Liver (tissue), 9 donors: ENCODE measurements around the gene LILRA6. TPM values are rescaled to one million over a fixed set of nuclear protein-coding genes. Genes with fewer than 3 reads are reported as not detected.

Experiments
- DNase-seq: peaks from one replicate; pipeline ENCODE4 v3.0.0-alpha.2; 2017; ENCODE audit warnings: low spot score
- H3K27ac ChIP-seq, 2 donors: one replicate each; pipeline ENCODE4 v1.7.0; 2013; ENCODE audit warnings: inconsistent platforms in 2 of 2, low read length in 2 of 2, control low read depth in 1 of 2, low read depth in 1 of 2, mild to moderate bottlenecking in 1 of 2
- H3K27me3 ChIP-seq, 4 donors: one replicate each; pipeline versions ENCODE4 v1.6.1 to v1.7.0; 2013; ENCODE audit warnings: low read length in 3 of 4, inconsistent platforms in 1 of 4, mild to moderate bottlenecking in 1 of 4, moderate library complexity in 1 of 4; ENCODE audit not compliant: control insufficient read depth in 4 of 4, insufficient read depth in 4 of 4
- H3K36me3 ChIP-seq, 4 donors: one replicate each; pipeline versions ENCODE4 v1.6.1 to v1.7.0; 2013; ENCODE audit warnings: low read length in 3 of 4, mild to moderate bottlenecking in 3 of 4, low read depth in 1 of 4, moderate library complexity in 1 of 4; ENCODE audit not compliant: control insufficient read depth in 4 of 4, insufficient read depth in 3 of 4
- H3K4me1 ChIP-seq, 4 donors: one replicate each; pipeline versions ENCODE4 v1.6.1 to v1.7.0; 2013; ENCODE audit warnings: low read length in 3 of 4, mild to moderate bottlenecking in 3 of 4, moderate library complexity in 1 of 4; ENCODE audit not compliant: control insufficient read depth in 4 of 4, insufficient read depth in 4 of 4
- H3K4me3 ChIP-seq, 3 donors: one replicate each; pipeline versions ENCODE4 v1.6.1 to v1.7.0; 2013; ENCODE audit warnings: low read length in 3 of 3, control low read depth in 1 of 3, low read depth in 1 of 3, mild to moderate bottlenecking in 1 of 3
- H3K9ac ChIP-seq, 2 donors: one replicate each; pipeline ENCODE4 v1.7.0; 2013; ENCODE audit warnings: low read length in 2 of 2, mild to moderate bottlenecking in 2 of 2, moderate library complexity in 2 of 2, control low read depth in 1 of 2, low read depth in 1 of 2
- H3K9me3 ChIP-seq, 4 donors: one replicate each; pipeline versions ENCODE4 v1.6.1 to v1.7.0; 2013; ENCODE audit warnings: low read length in 3 of 4; ENCODE audit not compliant: control insufficient read depth in 4 of 4
- ATF3 ChIP-seq: IDR thresholded peaks from 2 replicates; pipeline ENCODE4 v1.6.1; 2016; ENCODE audit warnings: antibody characterized with exemption
- CTCF ChIP-seq: fragments of 150-350 bp; IDR thresholded peaks from 2 replicates; pipeline ENCODE4 v1.5.1; 2017; ENCODE audit warnings: improper control_type of control experiment, low read depth, low read length; ENCODE audit not compliant: missing input control
- EGR1 ChIP-seq, 2 donors: IDR thresholded peaks; 2 replicates each; pipeline ENCODE4 v1.6.1; 2016 to 2018; ENCODE audit warnings: antibody characterized with exemption in 2 of 2, low read depth in 2 of 2
- FOXA1 ChIP-seq: IDR thresholded peaks from 2 replicates; pipeline ENCODE4 v1.6.1; 2016; ENCODE audit warnings: antibody characterized with exemption
- FOXA2 ChIP-seq: IDR thresholded peaks from 2 replicates; pipeline ENCODE4 v1.6.1; 2016; ENCODE audit warnings: antibody characterized with exemption
- GABPA ChIP-seq, 2 donors: IDR thresholded peaks in 1 of 2; conservative IDR thresholded peaks in 1 of 2; 2 replicates each; pipeline ENCODE4 v1.6.1; 2016; ENCODE audit warnings: antibody characterized with exemption in 2 of 2, mild to moderate bottlenecking in 1 of 2, moderate library complexity in 1 of 2
- HNF4A ChIP-seq, 2 donors: conservative IDR thresholded peaks; 2 replicates each; pipeline ENCODE4 v1.6.1; 2016; ENCODE audit warnings: antibody characterized with exemption in 2 of 2, mild to moderate bottlenecking in 2 of 2
- HNF4G ChIP-seq: IDR thresholded peaks from 2 replicates; pipeline ENCODE4 v1.6.1; 2016; ENCODE audit warnings: antibody characterized with exemption
- JUND ChIP-seq, 2 donors: IDR thresholded peaks; 2 replicates each; pipeline ENCODE4 v1.6.1; 2016; ENCODE audit warnings: antibody characterized with exemption in 2 of 2
- NR2F2 ChIP-seq: IDR thresholded peaks from 2 replicates; pipeline ENCODE4 v1.6.1; 2016; ENCODE audit warnings: antibody characterized with exemption
- RAD21 ChIP-seq, 2 donors: IDR thresholded peaks; 2 replicates each; pipeline ENCODE4 v1.6.1; 2016; ENCODE audit warnings: antibody characterized with exemption in 2 of 2, mild to moderate bottlenecking in 2 of 2
- REST ChIP-seq: IDR thresholded peaks from 2 replicates; pipeline ENCODE4 v1.6.1; 2016; ENCODE audit warnings: antibody characterized with exemption, mild to moderate bottlenecking
- RXRA ChIP-seq, 2 donors: IDR thresholded peaks; 2 replicates each; pipeline ENCODE4 v1.6.1; 2017 to 2018; ENCODE audit warnings: antibody characterized with exemption in 2 of 2, mild to moderate bottlenecking in 1 of 2
- SP1 ChIP-seq: IDR thresholded peaks from 2 replicates; pipeline ENCODE4 v1.6.1; 2018; ENCODE audit warnings: antibody characterized with exemption, mild to moderate bottlenecking
- TAF1 ChIP-seq: conservative IDR thresholded peaks from 2 replicates; pipeline ENCODE4 v1.6.1; 2016; ENCODE audit warnings: antibody characterized with exemption, mild to moderate bottlenecking
- YY1 ChIP-seq: IDR thresholded peaks from 2 replicates; pipeline ENCODE4 v1.6.1; 2016; ENCODE audit warnings: antibody characterized with exemption, mild to moderate bottlenecking
- ZBTB33 ChIP-seq: IDR thresholded peaks from 2 replicates; pipeline ENCODE4 v1.6.1; 2016; ENCODE audit warnings: antibody characterized with exemption
- WGBS: extraction: QIAGEN DNeasy Blood & Tissue Kit; methylation state at CpG from one replicate; pipeline ENCODE4 v1.1.7; 2013; 5-methylcytosine and 5-hydroxymethylcytosine counted together
- polyA plus RNA-seq, 2 donors: library from polyadenylated mRNA; stranded (reverse) in 1 of 2; unstranded in 1 of 2; fragments of 200-250 nt in 1 of 2; fragments of >200 nt in 1 of 2; fragmentation: Nextera tagmentation in 1 of 2; extraction: Ambion mirVana in 1 of 2; gene quantifications; one replicate each; pipeline versions ENCODE4 v1.2.1 to v1.2.3, GENCODE V29; 2013 to 2015
- total RNA-seq, 2 donors: library from RNA; depleted of rRNA; stranded (reverse); fragments of >200 nt; gene quantifications; one replicate each; pipeline ENCODE4 v1.2.3, GENCODE V29; 2014
- donor health status: healthy.
- donor health status: healthy.
- donor health status: healthy.
- donor health status: healthy.
- donor health status: healthy.

Gene LILRA6
- total and polyA plus RNA-seq, 4 donors = 1.0 to 2.8 (median 1.7) TPM

- H3K9me3 ChIP-seq = no peaks in the 10 kb centered on the region
- H3K27ac ChIP-seq = peak overlapping the region; percentile 88 to 94
- TF ChIP-seq FOXA1 = no peak
- no peak for TF ChIP-seq HNF4G
- no peak for TF ChIP-seq YY1
- H3K9ac ChIP-seq = peak overlapping the region; percentile 40 to 52
- H3K4me1 ChIP-seq = peaks cover 31 to 73% (median 61%) of the 10 kb centered on the region in 4 donors
- 57% methylated on average over 24 of the region's 24 CpGs for WGBS
- no peak overlapping the region for H3K4me3 ChIP-seq
- H3K27me3 ChIP-seq = no peaks in the 10 kb centered on the region
- DNase-seq = no peak
- peaks cover 16 to 31% (median 25%) of the 10 kb centered on the region in 4 donors for H3K36me3 ChIP-seq
Measured at GRCh38 chr19:54209058-54209810, 33.4 kb downstream of the LILRA6 start.

GRCh38 chr19:54208784-54209057, 33.9 kb downstream of the LILRA6 start:
- H3K4me1 ChIP-seq = peaks cover 31 to 78% (median 66%) of the 10 kb centered on the region in 4 donors
- no peaks in the 10 kb centered on the region for H3K9me3 ChIP-seq
- 85% methylated on average over 8 of the region's 8 CpGs for WGBS
- peak overlapping the region; percentile 9 to 11 for H3K9ac ChIP-seq
- no peaks in the 10 kb centered on the region for H3K27me3 ChIP-seq
- DNase-seq = no peak
- peaks cover 19 to 35% (median 26%) of the 10 kb centered on the region in 4 donors for H3K36me3 ChIP-seq
- peak overlapping the region; percentile 88 to 94 for H3K27ac ChIP-seq
- no peak overlapping the region for H3K4me3 ChIP-seq
- no peak for TF ChIP-seq JUND (IDR thresholded peaks at IDR 0.05)
- TF ChIP-seq NR2F2 = no peak
- TF ChIP-seq HNF4G = no peak
- TF ChIP-seq YY1 = no peak
- TF ChIP-seq FOXA1 = no peak
- TF ChIP-seq ATF3 = no peak

- Histone ChIP-seq H3K9ac (peak overlapping the region; percentile 9 to 11), H3K4me3 (no peak overlapping the region), H3K36me3 (peaks cover 20 to 37% (median 27%) of the 10 kb centered on the region in 4 donors), H3K4me1 (peaks cover 31 to 84% (median 69%) of the 10 kb centered on the region in 4 donors), H3K27me3 (no peaks in the 10 kb centered on the region), H3K9me3 (no peaks in the 10 kb centered on the region), H3K27ac (peak overlapping the region; percentile 88 to 94)
- 60% methylated on average over 18 of the region's 18 CpGs for WGBS
- DNase-seq = no peak
- TF ChIP-seq SP1 (peak; percentile 86), ATF3 (peak; percentile 17), GABPA (IDR thresholded peaks at IDR 0.05 in 1 of 2, conservative IDR thresholded peaks at IDR 0.05 in 1 of 2) (peak in 1 of 2 donors; percentile 22), REST (peak; percentile 0), TAF1 (no peak), HNF4G (peak; percentile 31), RAD21 (IDR thresholded peaks at IDR 0.05) (peak in 1 of 2 donors; percentile 42), YY1 (peak; percentile 49), ZBTB33 (peak; percentile 23), JUND (IDR thresholded peaks at IDR 0.05) (peak; percentile 5 to 66), NR2F2 (peak; percentile 65), EGR1 (IDR thresholded peaks at IDR 0.05; ENCODE audit: low read depth in 2 of 2) (peak in 1 of 2 donors; percentile 52), CTCF (no peak), HNF4A (conservative IDR thresholded peaks at IDR 0.05) (peak; percentile 39 to 54), RXRA (IDR thresholded peaks at IDR 0.05) (peak; percentile 84 to 94), FOXA1 (no peak), FOXA2 (no peak)
Measured at GRCh38 chr19:54207983-54208783, 34.4 kb downstream of the LILRA6 start.
